HG02763 (cell line): ENCODE measurements around the gene AMPD1.

Source experiments
- ATAC-seq: cut with Tn5 transposase; IDR thresholded peaks from one replicate; pipeline ENCODE4 v1.9.1; 2021; ENCODE audit warnings: mild to moderate bottlenecking, moderate library complexity; ENCODE audit not compliant: unreplicated experiment

Gene AMPD1

GRCh38 chr1:114700036-114700600 lies 4.8 kb upstream of the AMPD1 start:
- ATAC-seq = no peak

GRCh38 chr1:114696810-114697209 lies 1.5 kb upstream of the AMPD1 start:
- ATAC-seq = no peak

- ATAC-seq = no peak
These were observed 621 bp downstream of the AMPD1 start for GRCh38 chr1:114694540-114695310.

GRCh38 chr1:114692947-114693346 lies 2.4 kb downstream of the AMPD1 start:
- ATAC-seq = no peak

GRCh38 chr1:114691061-114691460 lies 4.3 kb downstream of the AMPD1 start:
- no peak for ATAC-seq

GRCh38 chr1:114690148-114690547 lies 5.2 kb downstream of the AMPD1 start:
- ATAC-seq = no peak

GRCh38 chr1:114688526-114688925 lies 6.8 kb downstream of the AMPD1 start:
- ATAC-seq = no peak

- no peak for ATAC-seq
These were observed 9.5 kb downstream of the AMPD1 start for GRCh38 chr1:114685851-114686250.

- no peak for ATAC-seq
These were observed 17.7 kb downstream of the AMPD1 start for GRCh38 chr1:114677691-114678090.

- ATAC-seq = no peak
These were observed 19.2 kb downstream of the AMPD1 start for GRCh38 chr1:114676115-114676514.

- no peak for ATAC-seq
These were observed 23.4 kb downstream of the AMPD1 start for GRCh38 chr1:114671939-114672275.

GRCh38 chr1:114671011-114671938 lies 24.1 kb downstream of the AMPD1 start:
- ATAC-seq = no peak

GRCh38 chr1:114670083-114671010 lies 25.0 kb downstream of the AMPD1 start:
- peak; percentile 97 for ATAC-seq

- ATAC-seq = peak; percentile 52
These were observed 25.7 kb downstream of the AMPD1 start, which contains the start of gene DENND2C for GRCh38 chr1:114669562-114670082. TSS of gene DENND2C (minus strand) at chr1:114670049. CDS start at chr1:114625984, 44,065 bp downstream.

- ATAC-seq = no peak
These were observed 26.4 kb downstream of the AMPD1 start for GRCh38 chr1:114668784-114669561.

GRCh38 chr1:114668373-114668772 lies 27.0 kb downstream of the AMPD1 start:
- no peak for ATAC-seq

GRCh38 chr1:114666954-114667353 lies 28.4 kb downstream of the AMPD1 start:
- ATAC-seq = no peak

- ATAC-seq = no peak
These were observed 35.1 kb downstream of the AMPD1 start for GRCh38 chr1:114660238-114660637.

- no peak for ATAC-seq
These were observed 43.5 kb downstream of the AMPD1 start for GRCh38 chr1:114651893-114652292.
